Nephron progenitor cell (in vitro differentiated cells): ENCODE results near the gene SLC44A4.
A peak's percentile ranks its signal among the peaks of the same experiment; 100 is the strongest.
"Not testable (repeated sequence)": the region's sequence is repeated elsewhere in the genome, so short reads cannot be mapped to it uniquely, and the experiment has no call there.

Experiments
- DNase-seq: peaks from one replicate; pipeline ENCODE4 v3.0.0; 2021
- H3K27ac Mint-ChIP-seq: 2 replicates; pipeline ENCODE4 v1.8.0; 2021; ENCODE audit warnings: mild to moderate bottlenecking, moderate library complexity, mixed read lengths
- H3K27me3 Mint-ChIP-seq: 2 replicates; pipeline ENCODE4 v1.8.0; 2021; ENCODE audit warnings: mild to moderate bottlenecking, low read depth, mixed read lengths; ENCODE audit not compliant: poor library complexity
- H3K36me3 Mint-ChIP-seq: 2 replicates; pipeline ENCODE4 v1.8.0; 2021; ENCODE audit warnings: low read depth, mixed read lengths
- H3K4me1 Mint-ChIP-seq: 2 replicates; pipeline ENCODE4 v1.8.0; 2021; ENCODE audit warnings: mixed read lengths
- H3K4me3 Mint-ChIP-seq: 2 replicates; pipeline ENCODE4 v1.8.0; 2021; ENCODE audit warnings: mild to moderate bottlenecking, moderate library complexity, mixed read lengths
- H3K9me3 Mint-ChIP-seq: 2 replicates; pipeline ENCODE4 v1.8.0; 2021; ENCODE audit warnings: mild to moderate bottlenecking, moderate library complexity, mixed read lengths
- TF ChIP-seq, protein P1 (sequence below): fragments of 200-600 bp; sonication (generic); IDR thresholded peaks from 2 replicates; pipeline ENCODE4 v1.5.0; 2021; ENCODE audit warnings: antibody characterized with exemption

SLC44A4 gene

DNA sequence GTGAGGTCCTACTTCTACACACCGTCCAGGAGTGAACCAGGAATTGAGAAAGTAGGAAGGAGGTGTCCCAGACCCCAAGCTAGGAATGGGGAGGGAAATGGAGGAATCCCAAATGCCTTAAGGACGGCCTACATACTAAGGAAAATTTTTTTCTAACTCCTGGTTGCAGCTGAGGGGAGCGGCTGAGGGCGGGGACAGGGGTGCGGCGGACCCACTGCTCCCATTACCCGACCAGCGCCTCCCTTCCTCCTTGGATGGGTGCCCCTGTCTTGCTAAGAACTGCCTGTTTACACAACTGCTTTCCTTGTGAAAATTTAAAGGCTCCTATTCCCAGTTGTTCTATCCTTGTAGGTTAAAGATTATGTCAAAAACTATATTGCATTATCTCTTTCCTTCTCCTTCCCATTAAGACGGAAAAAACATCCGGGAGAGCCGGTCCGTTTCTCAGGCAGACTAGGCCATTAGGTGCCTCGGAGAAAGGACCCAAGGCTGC lies 52.0 kb downstream of the SLC44A4 start:
- Mint-ChIP-seq H3K4me3 (peak overlapping the region; percentile 92), H3K9me3 (peaks cover 5% of the 10 kb centered on the region), H3K27me3 (peaks cover 4% of the 10 kb centered on the region), H3K36me3 (peaks cover 7% of the 10 kb centered on the region), H3K4me1 (peaks cover 57% of the 10 kb centered on the region), H3K27ac (peak overlapping the region; percentile 98)
- TF ChIP-seq, protein P1, sequence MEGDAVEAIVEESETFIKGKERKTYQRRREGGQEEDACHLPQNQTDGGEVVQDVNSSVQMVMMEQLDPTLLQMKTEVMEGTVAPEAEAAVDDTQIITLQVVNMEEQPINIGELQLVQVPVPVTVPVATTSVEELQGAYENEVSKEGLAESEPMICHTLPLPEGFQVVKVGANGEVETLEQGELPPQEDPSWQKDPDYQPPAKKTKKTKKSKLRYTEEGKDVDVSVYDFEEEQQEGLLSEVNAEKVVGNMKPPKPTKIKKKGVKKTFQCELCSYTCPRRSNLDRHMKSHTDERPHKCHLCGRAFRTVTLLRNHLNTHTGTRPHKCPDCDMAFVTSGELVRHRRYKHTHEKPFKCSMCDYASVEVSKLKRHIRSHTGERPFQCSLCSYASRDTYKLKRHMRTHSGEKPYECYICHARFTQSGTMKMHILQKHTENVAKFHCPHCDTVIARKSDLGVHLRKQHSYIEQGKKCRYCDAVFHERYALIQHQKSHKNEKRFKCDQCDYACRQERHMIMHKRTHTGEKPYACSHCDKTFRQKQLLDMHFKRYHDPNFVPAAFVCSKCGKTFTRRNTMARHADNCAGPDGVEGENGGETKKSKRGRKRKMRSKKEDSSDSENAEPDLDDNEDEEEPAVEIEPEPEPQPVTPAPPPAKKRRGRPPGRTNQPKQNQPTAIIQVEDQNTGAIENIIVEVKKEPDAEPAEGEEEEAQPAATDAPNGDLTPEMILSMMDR = no peak
- DNase-seq = peak; percentile 45

DNA sequence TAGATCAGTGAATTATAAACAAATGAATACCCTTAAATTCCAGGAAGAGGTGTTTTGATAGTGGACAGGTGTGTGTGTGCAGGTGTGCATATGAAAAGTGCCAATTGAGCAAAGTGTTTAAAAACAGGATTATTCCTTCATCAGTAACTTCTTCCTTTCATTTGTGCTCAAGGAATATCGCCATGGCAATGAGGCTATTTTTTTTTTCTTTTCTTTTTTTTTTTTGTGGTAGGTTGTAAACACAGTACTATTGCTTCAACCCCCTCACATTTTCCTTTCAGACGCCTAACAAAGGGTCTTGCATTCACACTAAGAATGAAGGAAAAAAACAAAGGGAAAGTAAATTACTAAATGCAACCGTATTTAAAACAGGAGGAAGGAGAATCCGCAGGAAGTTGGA lies 53.2 kb downstream of the SLC44A4 start:
- H3K36me3 Mint-ChIP-seq = peaks cover 7% of the 10 kb centered on the region
- H3K27me3 Mint-ChIP-seq = peaks cover 4% of the 10 kb centered on the region
- peaks cover 60% of the 10 kb centered on the region for H3K4me1 Mint-ChIP-seq
- DNase-seq = no peak
- peaks cover 5% of the 10 kb centered on the region for H3K9me3 Mint-ChIP-seq
- no peak overlapping the region for H3K27ac Mint-ChIP-seq
- peak overlapping the region; percentile 92 for H3K4me3 Mint-ChIP-seq
- TF ChIP-seq, protein P1 = no peak

DNA sequence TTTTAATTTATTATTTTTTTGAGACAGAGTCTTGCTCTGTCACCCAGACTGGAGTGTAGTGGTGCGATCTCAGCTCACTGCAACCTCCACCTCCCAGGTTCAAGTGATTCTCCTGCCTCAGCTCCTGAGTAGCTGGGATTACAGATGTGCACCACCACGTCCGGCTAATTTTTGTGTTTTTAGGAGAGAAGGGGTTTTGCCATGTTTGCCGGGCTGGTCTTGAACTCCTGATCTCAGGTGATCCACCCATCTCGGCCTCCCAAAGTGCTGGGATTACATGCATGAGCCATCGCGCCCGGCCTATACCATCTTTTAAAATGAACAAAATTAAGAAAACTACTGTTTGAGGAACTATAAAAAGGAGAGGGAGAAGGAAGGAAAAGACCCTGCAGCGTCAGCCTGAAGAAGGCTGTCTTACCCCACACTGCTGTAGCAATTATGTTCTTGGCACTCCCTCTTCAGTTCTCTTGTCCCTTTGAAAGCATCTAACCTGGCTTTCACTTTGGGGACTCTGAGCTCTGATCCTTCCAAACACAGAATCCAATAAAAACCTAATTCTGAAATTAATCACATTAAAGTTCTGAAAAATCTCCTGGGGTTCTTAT lies 55.1 kb downstream of the SLC44A4 start:
- not testable (repeated sequence) for H3K4me3 Mint-ChIP-seq

DNA sequence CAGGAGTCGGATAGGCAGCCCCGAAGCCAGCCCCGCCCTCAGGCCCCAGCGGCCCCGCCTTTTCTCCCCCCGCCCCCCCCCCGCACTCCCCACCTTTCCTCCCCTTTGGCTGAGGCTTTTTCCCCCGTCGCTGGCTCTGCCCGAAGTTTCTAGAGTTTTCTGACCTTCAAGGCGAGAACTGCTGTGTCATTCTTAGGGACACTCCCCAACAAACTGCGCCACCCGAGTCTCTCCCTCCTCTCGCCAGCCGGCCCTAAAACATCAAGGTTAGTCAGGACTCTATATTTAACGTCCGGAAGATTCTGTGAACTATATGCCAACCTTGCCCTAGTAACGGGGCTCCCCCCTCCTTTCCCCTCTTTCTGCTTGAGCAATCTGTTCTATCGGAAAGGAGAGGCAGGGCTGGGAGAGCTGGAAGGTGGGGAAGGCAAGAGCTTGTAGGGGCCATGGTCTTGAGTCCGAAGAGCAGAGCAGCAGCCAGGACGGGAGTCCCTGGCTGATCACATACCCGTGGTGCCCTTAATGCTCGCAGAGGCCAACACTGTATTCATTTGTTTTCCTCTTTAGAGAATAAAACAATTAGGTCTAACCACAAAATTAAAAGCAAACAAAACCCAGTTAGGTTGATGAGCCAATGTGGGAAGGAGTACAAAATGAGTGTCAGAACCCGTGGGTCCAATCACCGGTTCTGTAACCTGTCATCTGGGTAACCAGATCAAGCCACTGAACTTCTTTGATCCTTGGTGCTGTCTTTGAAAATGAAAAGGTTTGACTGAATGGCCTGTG lies 56.6 kb downstream of the SLC44A4 start:
- peaks cover 60% of the 10 kb centered on the region for H3K4me1 Mint-ChIP-seq

More for the DNA sequence above, 55.1 kb downstream of the SLC44A4 start:
- not testable (repeated sequence) for H3K36me3 Mint-ChIP-seq, DNase-seq, H3K27ac Mint-ChIP-seq, H3K27me3 Mint-ChIP-seq
- H3K9me3 Mint-ChIP-seq = peaks cover 11% of the 10 kb centered on the region
- H3K4me1 Mint-ChIP-seq = peaks cover 55% of the 10 kb centered on the region

DNA sequence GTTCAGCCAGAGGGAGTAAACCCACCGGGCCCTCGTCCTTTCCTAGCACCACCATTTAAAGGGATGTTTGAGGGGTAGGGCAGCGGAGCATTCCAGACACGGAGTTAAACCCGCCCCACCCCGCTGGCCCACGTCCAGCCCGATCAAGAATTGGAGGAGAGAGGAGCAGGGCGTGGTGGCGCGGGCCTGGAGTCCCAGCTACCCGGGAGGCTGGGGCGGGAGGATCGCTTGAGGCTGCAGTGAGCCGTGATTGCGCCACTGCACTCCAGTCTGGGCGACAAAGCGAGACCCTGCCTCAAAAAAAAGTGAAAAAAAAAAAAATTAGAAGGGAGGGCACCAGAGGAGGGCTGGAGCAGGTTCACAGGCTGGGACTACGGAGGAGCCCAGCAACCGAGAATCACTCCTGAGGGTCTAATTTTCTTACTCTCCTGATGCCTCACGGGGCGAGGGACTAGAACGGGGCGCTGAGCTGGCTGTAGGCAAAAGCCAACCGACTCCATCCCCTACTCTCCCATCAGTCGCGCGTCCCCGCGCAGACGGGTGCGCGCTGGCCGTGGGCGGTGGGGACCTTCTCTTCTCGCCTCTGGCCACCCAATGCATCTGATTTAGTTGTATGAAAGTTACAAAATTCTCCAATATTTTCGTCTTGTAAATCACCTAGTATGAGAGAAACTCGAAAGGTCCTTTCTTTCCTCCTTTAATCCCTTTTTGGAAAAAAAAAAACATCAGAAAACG lies 57.3 kb downstream of the SLC44A4 start:
- H3K36me3 Mint-ChIP-seq = peaks cover 16% of the 10 kb centered on the region
- peak; percentile 58 for DNase-seq
- H3K27ac Mint-ChIP-seq = peak overlapping the region; percentile 94
- H3K9me3 Mint-ChIP-seq = peaks cover 25% of the 10 kb centered on the region
- peak overlapping the region; percentile 87 for H3K4me3 Mint-ChIP-seq
- H3K4me1 Mint-ChIP-seq = peaks cover 53% of the 10 kb centered on the region
- H3K27me3 Mint-ChIP-seq = peaks cover 9% of the 10 kb centered on the region
- TF ChIP-seq, protein P1 = no peak

More for the DNA sequence above, 56.6 kb downstream of the SLC44A4 start:
- peak overlapping the region; percentile 87 for H3K4me3 Mint-ChIP-seq
- DNase-seq = peak; percentile 55
- peaks cover 16% of the 10 kb centered on the region for H3K36me3 Mint-ChIP-seq
- TF ChIP-seq, protein P1 = no peak
- peaks cover 25% of the 10 kb centered on the region for H3K9me3 Mint-ChIP-seq
- H3K27me3 Mint-ChIP-seq = peaks cover 9% of the 10 kb centered on the region
- peak overlapping the region; percentile 95 for H3K27ac Mint-ChIP-seq

DNA sequence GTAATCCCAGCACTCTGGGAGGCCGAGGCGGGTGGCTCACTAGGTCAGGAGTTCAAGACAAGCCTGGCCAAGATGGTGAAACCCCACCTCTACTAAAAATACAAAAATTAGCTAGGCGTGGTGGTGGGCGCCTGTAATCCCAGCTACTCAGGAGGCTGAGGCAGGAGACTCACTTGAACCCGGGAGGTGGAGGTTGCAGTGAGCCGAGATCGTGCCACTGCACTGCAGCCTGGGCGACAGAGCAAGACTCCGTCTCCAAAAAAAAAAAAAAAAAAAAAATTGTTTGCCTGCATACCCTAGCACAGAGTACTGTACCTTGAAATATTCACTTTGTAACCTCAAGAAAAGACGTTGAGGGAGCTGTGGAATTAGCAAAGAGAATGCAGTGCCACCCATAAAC lies 58.4 kb downstream of the SLC44A4 start:
- Mint-ChIP-seq H3K4me1 (peaks cover 48% of the 10 kb centered on the region), H3K4me3 (peak overlapping the region; percentile 87), H3K9me3 (peaks cover 28% of the 10 kb centered on the region), H3K36me3 (peaks cover 19% of the 10 kb centered on the region)
- not testable (repeated sequence) for H3K27ac Mint-ChIP-seq, H3K27me3 Mint-ChIP-seq, DNase-seq
